Stimulated activated CD8-positive, alpha-beta memory T cell treated with anti-CD3 and anti-CD28 coated beads, Interleukin-12 subunit alpha, Interleukin-12 subunit beta, amount 100 ng/mL, for 4 hours (primary cell): Measurements from ENCODE around the gene BCL11A.

Experiments used
- DNase-seq: peaks from one replicate; pipeline ENCODE4 v3.0.0-alpha.2; 2020; ENCODE audit warnings: low read depth

BCL11A gene

DNA sequence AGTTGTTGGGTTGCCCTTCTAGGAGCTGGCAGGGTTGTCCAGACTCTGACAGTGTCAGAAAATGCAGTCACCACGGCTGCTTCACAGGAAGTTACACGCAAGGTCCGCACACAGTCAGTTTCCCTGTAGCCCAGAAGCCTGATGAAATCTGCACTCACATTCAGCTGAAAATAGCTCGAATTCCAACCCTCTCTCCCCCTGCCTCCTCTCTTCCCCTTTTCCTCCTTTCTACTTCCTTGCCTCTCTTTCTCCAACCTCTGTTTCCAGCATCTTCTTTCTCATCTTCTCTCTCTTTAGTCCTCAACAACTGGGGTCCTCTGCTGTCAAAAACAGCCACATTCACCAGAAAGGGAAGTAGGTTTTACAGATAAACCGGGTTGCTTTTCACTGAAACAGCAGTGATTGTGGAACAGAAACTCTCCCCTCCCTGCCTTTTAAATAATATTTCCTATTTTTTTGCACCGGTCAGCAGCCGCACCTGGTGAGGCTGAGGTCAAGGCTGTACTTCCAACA is 69.3 kb downstream of the BCL11A start:
- no peak for DNase-seq

DNA sequence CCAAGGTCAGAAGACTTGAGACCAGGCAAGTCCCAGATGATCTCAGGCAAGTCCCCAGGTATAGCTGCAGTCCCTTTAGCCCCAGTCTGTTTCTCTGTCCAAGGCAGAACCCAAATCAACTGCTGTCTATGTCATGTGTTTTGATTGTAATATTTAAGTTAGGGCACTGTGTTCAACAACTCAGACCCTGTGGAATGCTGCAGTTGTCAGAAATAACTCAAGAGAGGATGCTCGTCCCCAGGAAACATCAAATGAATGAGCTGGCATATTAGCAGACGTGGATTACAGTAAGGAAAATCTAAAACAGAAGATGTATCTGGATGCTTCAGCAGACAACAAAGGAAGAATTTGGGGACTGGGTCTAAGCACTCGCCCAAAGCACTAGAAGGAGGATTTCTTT is 70.1 kb downstream of the BCL11A start:
- DNase-seq: no peak

DNA sequence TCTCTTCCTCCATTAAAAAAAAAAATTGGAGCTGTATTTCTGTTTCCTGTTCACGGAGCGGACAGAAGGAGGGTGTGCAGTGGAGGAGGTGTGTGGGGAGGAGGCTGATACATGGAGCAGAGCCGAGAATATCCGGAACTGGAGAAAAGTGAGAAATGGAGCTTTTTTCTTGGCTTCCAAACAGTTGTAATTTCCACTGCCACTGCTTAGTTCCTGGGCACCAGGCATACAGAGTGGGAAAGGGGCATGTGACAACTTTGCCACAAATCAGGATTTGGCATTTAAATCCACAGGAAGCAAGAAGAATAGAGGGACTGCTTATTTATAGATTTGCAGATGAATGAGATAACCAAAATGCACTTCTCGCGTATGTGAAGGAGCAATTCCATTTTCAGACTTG is 71.2 kb downstream of the BCL11A start:
- DNase-seq: no peak

DNA sequence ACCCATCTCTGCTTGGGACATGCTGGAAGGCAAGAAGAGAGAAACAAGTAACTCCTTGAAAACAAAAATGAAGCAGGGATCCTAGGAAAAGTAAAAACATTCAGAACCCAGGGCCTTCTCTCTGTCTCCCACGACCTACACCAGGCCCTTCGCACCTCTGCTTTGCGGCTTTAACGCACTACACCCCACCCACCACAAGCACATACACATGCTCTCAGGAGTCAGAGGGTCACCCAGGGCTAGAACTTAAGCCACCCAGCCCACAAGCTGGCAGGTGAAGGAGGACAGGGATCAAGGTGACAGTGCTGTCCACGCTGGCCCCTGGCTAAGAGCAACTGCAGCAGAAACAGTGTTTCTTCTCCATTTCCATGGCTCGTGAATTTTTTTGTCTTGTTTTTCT is 72.2 kb downstream of the BCL11A start:
- no peak for DNase-seq

DNA sequence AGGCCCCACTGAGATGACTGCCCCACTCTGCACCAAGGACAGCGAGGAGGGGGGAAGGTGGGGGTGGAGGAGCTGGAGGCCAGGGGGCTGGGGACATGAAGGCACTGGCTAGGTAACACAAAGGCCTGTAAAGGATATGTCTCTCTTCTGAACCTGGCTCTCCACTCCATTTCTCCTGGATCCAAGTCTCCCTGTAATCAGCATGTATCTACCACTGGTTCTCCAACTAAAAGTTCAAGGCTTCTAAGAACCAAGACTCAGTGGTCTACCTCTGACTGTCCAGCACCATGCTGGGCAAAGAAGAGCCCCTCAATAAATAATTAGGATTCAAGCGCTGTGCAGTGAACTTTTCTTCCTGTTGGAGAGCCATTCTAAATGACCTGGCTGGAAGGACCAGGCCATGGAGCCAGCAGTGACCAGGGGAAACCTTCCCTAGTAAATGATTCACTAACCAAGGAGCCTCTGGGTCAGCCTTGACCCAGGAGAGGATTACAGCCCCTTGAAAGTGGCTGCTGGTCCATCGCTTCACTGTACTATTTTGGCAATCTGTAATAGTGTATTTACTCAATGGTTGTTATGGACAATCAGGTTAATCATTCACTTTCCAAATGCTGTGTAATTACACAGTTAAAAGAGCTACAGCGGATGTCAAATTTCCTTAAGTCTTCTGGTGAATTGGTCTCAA is 73.2 kb downstream of the BCL11A start:
- DNase-seq: no peak

DNA sequence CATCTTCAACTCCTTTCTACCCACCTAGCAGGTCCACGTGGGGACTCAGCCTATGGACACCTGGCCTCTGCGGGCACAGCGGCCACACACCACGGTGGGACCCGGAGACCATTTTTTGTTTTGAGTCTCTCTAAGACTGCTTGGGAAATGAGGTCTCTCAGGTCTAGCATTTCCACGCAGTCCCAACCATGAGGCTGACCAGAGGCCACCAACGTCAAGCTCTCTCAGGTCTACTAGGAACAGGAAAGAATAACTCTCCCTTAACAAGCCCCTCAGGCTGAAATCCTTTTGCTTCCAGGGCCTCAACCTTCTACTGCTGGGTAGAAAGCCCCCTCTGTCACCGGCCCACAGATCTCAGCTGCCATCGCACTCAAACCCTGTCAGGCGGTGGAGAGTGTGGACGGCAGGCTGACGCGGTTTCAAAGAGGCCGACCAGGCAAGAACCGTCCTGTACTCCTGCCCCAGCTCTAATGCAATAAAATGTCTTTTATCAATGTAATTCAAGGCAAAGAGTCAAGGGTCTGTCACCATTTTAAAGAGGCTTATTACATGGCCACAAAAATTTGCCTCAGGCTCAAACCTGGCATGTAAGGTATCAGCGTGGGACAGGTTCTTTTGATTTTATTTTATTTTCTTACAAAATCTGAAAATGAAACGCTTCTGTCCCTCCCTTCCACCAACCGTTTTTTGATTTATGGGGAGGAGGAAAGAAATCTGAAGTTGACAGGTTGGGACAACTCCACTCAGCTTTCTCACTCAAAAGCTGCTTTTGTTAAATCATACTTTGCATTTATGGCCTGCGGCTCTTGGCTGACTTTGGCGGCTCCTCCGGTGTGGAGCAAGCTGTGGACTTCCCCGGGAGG is 74.0 kb downstream of the BCL11A start:
- DNase-seq: no peak

DNA sequence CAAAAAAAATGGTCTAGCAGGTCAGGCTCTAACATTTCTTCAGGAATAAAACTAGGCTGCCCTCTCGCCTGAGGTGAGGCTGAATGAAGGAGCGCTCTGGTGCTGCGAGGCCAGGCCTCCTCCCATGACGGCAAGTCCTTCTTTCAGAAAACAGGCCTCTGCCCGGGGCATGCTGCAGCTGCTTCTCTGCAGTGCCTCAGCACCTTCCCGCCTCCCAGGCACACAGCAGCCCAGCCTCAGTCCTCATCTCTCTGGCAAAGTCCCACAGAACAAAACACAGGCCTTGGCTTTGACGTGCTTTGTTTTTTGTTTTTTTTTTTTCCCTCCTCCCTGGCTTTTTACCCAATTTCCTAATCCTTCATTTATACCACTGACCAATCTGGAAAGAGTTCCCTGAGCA is 74.8 kb downstream of the BCL11A start:
- no peak for DNase-seq

DNA sequence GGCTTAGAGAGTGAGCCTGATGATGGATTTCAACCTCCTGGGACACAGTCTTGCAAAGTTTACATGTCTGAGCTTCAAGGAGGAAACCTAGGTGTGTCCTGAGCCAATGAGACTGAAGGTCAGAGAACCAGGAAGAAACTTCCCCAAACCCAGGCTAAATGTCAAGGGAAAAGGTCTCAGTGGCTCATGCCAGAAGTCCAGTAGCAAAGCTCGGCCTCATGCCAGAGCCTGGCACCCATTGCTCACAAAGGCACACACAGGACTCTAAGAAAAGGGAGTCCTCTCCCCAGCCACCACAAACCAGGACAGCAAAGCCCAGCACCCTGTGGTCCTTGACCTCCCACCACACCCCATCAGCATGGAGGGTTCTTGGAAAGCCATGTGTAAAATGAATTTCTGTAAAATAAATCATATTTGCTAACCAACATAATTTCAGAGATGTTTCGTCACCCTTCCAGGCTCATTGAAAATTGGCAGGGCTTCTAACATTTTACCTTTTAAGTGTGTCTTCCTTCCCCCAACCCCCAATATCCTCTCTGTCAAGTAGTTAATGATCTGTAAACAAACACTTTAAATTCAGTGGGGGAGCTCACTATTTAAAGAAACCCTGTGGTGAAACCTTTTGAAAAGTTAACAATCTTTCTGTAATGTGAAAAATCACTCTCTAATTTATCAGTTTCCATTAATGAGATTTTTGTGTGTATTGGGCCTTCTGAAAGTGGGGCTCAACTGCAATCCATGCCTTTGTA is 77.1 kb downstream of the BCL11A start:
- no peak for DNase-seq

DNA sequence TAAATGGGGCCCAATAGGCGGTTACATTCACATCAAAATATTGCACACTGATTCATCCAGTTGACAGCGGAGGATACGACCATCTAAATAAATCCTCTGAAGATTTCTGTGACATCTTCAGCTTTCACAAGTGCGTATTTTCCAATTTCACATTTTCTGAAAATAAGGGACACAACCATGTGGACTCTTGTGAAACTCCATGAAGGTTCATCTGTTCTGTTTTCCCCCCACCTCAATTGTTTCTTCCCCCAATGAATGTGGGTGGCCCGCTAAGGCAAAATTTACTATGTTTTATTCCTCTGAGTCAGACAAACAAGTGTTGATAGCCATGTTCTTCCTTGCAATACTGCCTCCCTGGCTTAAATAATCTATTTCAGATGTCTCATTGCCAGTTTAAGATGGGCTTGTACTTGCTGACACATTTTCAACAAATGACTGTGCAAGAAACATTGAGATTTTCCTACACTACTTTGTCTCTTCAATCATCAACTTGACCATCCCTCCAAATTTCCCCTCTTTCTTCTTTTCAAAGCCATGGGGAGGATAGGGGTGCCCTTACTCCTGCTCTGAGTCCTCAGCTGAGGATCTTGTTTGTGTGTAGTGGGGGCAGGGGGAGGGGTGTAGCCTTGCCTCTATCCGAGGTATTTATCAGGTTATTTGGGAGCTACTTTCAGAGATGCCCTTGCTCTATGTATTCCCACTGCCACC is 78.2 kb downstream of the BCL11A start:
- DNase-seq: no peak

DNA sequence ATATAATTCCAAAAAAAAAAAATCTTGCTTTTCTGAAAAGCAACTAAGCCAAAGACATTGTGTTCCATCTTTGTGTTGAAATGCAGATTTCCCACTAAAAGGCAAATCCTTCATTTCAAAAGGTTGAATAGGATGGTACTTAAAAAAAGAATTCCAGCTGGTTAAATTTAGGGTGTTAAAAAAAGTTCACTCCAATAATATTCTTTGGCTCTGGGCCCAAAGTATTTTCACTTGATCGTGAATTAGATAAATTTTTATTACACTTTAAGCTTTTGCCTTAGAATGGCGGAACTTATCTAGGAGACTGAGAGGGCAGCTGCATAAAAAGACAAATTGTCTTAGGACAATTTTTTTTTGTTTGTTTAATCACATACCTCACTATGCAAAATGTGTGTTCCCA is 79.2 kb downstream of the BCL11A start:
- no peak for DNase-seq

DNA sequence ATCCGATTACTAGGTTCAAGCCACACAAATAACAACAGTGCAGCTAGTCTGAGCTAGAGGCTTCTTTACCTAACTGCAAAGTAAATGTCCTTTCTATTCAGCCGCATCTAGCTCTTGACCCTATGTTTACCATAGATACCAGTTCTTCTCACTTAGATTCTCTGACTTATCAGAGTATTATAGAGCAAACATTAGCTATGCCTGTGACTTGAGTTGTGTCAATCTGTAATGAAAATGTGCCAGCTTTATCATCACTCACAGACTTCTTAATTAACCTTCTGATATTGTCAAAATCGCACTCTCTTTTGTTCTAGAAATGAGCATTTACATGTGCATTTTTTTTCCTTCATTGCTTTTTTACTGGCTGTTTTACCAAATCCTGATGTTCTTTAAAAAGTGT is 79.9 kb downstream of the BCL11A start:
- no peak for DNase-seq

DNA sequence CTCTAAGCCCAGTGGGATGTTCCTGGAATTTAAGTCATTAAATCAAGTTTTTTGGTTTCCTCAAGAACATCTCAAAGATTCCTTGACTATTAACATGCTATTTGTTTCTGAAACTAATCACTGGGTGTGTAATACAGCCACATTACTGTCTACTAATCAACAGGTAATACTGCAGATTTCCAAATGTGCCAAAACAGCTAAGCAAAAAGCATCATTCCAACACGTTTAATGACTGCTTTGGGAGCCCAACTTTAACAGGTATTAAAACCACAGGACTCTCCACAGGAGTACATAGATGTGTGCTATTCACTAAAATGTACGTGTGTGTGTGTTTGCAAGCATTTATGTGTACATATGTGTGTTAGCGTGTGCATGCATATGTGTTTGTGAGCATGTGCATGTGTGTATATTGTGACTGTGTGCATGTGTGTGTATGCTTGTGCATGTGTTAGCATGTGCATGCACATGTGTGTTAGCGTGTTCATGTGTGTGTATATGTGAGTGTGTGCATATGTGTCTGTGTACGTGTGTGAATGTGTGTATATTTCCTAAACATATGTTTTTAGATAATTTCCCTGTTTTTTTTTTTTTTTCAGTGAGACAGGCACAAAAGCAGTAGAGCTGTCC is 80.7 kb downstream of the BCL11A start:
- no peak for DNase-seq

DNA sequence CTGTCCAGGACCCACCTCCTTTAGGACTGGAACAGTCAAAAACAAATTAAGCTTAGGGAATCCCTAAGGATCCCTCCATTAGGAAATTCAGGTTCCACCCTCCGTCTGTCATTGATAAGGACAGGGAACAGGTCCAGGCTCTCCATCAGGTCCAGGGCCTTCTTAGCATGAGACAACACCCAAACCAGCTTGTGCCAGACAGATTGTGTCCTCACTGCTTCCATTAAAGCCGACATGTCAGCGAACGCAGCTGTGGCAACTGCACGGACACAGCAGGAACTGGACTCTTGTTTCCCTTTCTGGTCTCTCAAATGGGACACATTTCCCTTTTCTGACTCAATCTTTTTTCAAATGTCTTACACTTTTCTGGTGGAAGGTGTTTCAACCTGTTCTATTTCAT is 81.4 kb downstream of the BCL11A start:
- DNase-seq: no peak

DNA sequence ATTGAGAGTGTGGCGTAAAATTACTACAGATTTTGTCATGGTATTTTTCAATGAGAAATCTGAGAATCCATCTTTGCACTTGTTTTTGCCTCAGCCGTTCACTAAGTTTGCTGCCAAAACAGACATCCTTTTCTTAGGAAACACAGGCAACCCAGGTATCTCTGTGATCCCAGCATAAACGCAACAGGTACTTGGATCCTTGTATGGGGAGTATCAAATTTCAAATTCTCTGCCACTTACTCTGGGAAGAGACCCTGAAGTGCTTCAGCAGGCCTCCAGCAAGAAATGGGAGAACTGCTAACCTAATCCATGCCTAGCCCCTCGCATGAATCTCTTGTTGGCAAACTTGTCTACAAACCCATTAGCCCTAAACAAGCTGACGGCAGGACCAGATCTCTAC is 83.1 kb downstream of the BCL11A start:
- DNase-seq: no peak

DNA sequence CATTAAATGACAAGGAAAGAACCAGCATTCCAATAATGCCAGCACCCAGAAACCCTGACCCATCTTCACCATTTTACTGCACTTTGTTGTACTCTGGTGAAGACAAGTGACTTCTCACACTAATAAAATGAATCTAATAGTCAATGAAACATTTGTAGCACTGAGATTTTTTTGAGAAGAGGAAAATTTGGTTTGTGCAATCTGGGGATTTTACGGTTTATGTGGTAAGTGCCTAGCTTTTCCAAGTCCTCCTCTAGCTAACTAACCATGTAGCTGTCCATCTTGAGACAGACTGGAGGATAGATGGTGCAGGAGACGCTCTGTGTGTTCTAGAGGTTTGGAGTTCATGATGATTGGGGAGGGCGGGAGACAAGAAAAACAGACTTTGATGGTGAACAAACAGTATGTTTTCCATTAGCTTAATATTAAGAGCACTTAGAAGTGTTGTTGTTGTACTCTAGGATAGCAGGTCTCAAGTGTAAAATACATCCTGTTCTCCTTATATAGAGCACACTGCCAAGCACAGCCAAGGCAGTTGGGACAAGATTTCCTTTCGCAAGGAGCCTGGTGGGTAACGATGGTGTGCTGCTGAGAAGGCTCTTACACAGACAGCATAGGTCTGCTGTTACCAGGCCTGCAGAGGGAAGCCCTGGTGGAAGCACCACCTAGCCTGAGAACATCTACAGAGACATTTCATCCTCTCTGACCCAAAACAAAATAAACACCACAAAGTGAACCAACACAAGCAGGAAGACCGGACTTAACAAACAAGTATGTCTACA is 83.7 kb downstream of the BCL11A start:
- DNase-seq: no peak

DNA sequence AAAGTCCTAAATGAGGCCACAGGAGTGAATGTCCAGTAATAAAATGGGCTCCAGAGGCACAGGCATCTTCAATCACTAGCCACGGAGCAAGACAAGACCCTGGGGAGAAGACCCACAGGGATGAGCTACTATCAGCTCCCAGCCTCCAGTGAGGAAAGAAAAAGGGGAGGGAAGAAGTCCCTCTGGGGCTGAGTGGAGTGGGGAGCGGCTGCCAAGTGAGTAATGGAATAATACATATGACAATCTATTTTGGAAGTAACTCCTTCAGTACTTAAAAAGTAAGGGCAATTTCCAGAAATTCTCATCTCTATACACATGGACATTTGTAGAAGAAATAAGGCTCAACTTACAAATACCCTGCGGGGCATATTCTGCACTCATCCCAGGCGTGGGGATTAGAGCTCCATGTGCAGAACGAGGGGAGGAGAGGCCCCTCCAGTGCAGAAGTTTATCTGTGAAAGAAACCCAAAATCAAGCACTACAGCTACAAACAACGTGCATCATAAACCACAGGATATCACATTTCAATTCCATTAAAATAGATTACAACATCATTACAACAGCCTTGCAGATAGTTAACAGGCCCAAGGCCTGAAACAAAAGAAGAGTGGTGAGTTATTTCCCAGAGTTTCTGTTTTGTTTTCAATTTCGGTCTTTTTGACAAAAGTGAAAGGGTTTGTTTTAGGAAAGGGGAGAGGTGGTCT is 84.9 kb downstream of the BCL11A start:
- DNase-seq: no peak

DNA sequence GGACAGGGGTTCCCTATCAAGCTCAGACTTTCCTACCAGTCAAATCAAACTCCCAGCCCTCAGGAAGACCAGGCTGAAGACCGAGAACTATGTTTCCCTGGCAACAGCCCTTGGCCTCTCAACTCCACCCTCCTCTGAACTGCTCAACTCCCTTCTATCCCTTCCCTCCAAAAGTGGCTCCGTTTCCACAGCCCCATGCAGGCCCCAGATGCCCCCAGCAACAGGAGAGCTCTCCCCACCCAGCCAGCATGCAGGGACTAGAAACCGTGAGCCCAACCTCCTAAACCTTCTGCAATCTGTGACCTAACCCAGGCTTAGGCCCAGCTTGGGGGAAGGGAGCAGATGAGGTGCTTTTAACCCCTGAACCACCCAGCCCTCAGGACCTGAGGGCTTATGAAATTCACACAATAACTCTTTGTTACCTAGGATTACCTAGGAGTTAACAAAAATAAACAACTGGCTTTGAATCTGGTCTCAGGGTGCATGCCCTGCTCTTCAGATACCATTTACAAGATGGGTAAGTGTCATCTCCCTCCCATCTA is 87.2 kb downstream of the BCL11A start:
- no peak for DNase-seq

DNA sequence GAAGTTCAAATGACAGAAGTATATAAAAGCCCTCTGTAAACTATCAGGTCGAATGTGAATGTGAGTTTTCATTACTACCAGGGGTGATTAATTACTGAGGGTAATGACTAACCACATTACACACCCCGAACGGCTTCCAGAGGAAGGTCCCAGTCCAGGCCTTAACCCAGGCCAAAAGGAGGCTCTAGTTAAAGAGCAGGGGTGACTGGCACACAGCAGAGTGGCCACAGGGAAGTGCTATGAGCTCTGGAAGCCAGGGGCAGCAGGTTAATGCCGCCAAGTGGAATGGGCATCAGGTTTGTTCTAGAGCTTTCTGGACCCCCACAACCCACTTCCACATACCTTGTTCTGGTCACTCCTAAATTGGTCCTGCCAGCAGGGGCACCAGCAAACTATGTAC is 87.7 kb downstream of the BCL11A start:
- DNase-seq: no peak

DNA sequence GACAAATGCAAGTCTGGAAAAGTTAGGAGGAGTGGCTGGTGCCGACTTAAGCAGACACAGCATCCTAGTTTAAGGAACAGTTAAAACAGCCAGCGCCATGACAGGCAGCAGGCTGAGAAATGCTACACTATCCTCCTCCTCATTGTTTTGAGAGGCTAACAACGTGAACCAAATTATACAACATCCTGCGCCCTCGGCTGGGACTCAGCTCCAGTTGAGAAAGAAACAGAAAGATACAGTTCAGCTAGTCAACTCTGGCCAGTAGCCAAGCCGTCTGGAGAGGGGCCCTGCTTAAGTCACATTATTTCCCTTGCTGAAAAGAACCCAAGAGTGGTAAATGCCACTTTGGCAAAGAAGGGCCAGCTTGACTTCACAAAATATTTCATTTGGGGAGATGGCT is 90.2 kb downstream of the BCL11A start:
- DNase-seq: no peak
